T-helper 9 cell (primary cell): Measurements from ENCODE around the gene TAS2R20.

Experiments used
- DNase-seq: peaks from one replicate; pipeline ENCODE4 v3.0.0-alpha.2; 2020

The TAS2R20 gene

GRCh38 chr12:10957741-10958140, 40.4 kb downstream of the TAS2R20 start:
- DNase-seq: no peak

- DNase-seq: no peak
These were observed 42.0 kb downstream of the TAS2R20 start for GRCh38 chr12:10956085-10956484.

- DNase-seq: no peak
These were observed 45.5 kb downstream of the TAS2R20 start for GRCh38 chr12:10952645-10953044.
